Measurements from ENCODE around the gene SLC25A3. TPM values are rescaled to one million over a fixed set of nuclear protein-coding genes. Genes with fewer than 3 reads are reported as not detected.

Gene SLC25A3
- total RNA-seq, 4 donors from 2014 or later, result 322 to 423 (median 392) TPM

GRCh38 chr12:98572010-98572409 lies 21.5 kb upstream of the SLC25A3 start:
- no peak for TF ChIP-seq CTCF (IDR thresholded peaks at IDR 0.05; ENCODE audit: low read depth)

- no peak for TF ChIP-seq CTCF (IDR thresholded peaks at IDR 0.05; ENCODE audit: low read depth)
These were observed 19.4 kb upstream of the SLC25A3 start for GRCh38 chr12:98574110-98574509.

GRCh38 chr12:98575013-98575412 lies 18.5 kb upstream of the SLC25A3 start:
- TF ChIP-seq CTCF (IDR thresholded peaks at IDR 0.05; ENCODE audit: low read depth), result no peak

- no peak for TF ChIP-seq CTCF (IDR thresholded peaks at IDR 0.05; ENCODE audit: low read depth)
These were observed 15.1 kb upstream of the SLC25A3 start for GRCh38 chr12:98578392-98578791.

GRCh38 chr12:98578821-98579220 lies 14.7 kb upstream of the SLC25A3 start:
- TF ChIP-seq CTCF (IDR thresholded peaks at IDR 0.05; ENCODE audit: low read depth), result no peak

GRCh38 chr12:98579347-98579746 lies 14.1 kb upstream of the SLC25A3 start:
- no peak for TF ChIP-seq CTCF (IDR thresholded peaks at IDR 0.05; ENCODE audit: low read depth)

- TF ChIP-seq CTCF (IDR thresholded peaks at IDR 0.05; ENCODE audit: low read depth), result no peak
These were observed 13.7 kb upstream of the SLC25A3 start for GRCh38 chr12:98579835-98580234.

Data from subcutaneous adipose tissue (tissue), 4 donors.